Panc1 (cell line): ENCODE results near the gene DNMT3A. TPM values are rescaled to one million over a fixed set of nuclear protein-coding genes. Genes with fewer than 3 reads are reported as not detected.

ENCODE experiments used
- ATAC-seq: fragments of 200-7000 bp; cut with Tn5 transposase; 2 replicates; pipeline ENCODE4 v1.9.1; 2020; ENCODE audit warnings: mild to moderate bottlenecking, moderate library complexity
- BruUV-seq: library from RNA; stranded (reverse); fragments of 400-500 nt; replicated peaks from 2 replicates; lab custom pipeline; 2021; lab: Mats Ljungman, UMichigan
- CTCF ChIA-PET: fragments of 300-600 bp; sonication (Branson Sonifier 250); formaldehyde crosslinking; loops from one replicate; lab custom pipeline; 2022; ENCODE audit warnings: antibody characterized with exemption; lab: Charles Lee
- POLR2A ChIA-PET: fragments of 300-600 bp; sonication (Branson Sonifier 250); formaldehyde crosslinking; loops from one replicate; lab custom pipeline; 2022; ENCODE audit warnings: antibody characterized with exemption; lab: Charles Lee
- DNase-seq: peaks from one replicate; pipeline ENCODE4 v3.0.0-alpha.2; 2010; ENCODE audit warnings: low read depth, low spot score
- H3K27ac ChIP-seq: 2 replicates; pipeline ENCODE4 v1.5.1; 2011; ENCODE audit warnings: mild to moderate bottlenecking, low read length, inconsistent platforms
- H3K27me3 ChIP-seq: fragments of 200-500 bp; sonication (Bioruptor generic); 2 replicates; pipeline ENCODE4 v1.6.0; 2014; ENCODE audit warnings: low read length, inconsistent platforms; ENCODE audit not compliant: control insufficient read depth, insufficient read depth
- H3K36me3 ChIP-seq: fragments of 200-500 bp; sonication (Bioruptor generic); 2 replicates; pipeline ENCODE4 v1.5.1; 2014; ENCODE audit warnings: inconsistent platforms, mild to moderate bottlenecking, low read length, moderate library complexity; ENCODE audit not compliant: control insufficient read depth, insufficient read depth
- H3K4me1 ChIP-seq: 2 replicates; pipeline ENCODE4 v1.5.1; 2011; ENCODE audit warnings: inconsistent platforms, mild to moderate bottlenecking, low read length, moderate library complexity; ENCODE audit not compliant: control insufficient read depth, insufficient read depth
- H3K4me3 ChIP-seq, 2 experiments: 2 replicates each; pipeline ENCODE4 v1.5.1; 2011 to 2012; ENCODE audit warnings: low read depth in 2 of 2, low read length in 2 of 2, mild to moderate bottlenecking in 2 of 2, inconsistent platforms in 1 of 2, moderate library complexity in 1 of 2
- H3K9me3 ChIP-seq: fragments of 200-500 bp; sonication (Bioruptor generic); 2 replicates; pipeline ENCODE4 v1.5.1; 2014; ENCODE audit warnings: low read depth, mild to moderate bottlenecking, inconsistent platforms, low read length, moderate library complexity; ENCODE audit not compliant: control insufficient read depth, insufficient read depth
- POLR2AphosphoS5 ChIP-seq: IDR thresholded peaks from 2 replicates; pipeline ENCODE4 v1.6.1; 2012; ENCODE audit warnings: mild to moderate bottlenecking, low read depth, low read length, moderate library complexity
- REST ChIP-seq, 2 experiments: IDR thresholded peaks; 2 replicates each; pipeline ENCODE4 v1.6.1; 2011 to 2012; ENCODE audit warnings: low read depth in 2 of 2, control low read depth in 1 of 2, low read length in 1 of 2, mild to moderate bottlenecking in 1 of 2, moderate library complexity in 1 of 2; ENCODE audit not compliant: insufficient read depth in 1 of 2
- SIN3A ChIP-seq: IDR thresholded peaks from 2 replicates; pipeline ENCODE4 v1.6.1; 2012; ENCODE audit warnings: low read depth, mild to moderate bottlenecking, low read length, moderate library complexity, borderline replicate concordance; ENCODE audit not compliant: insufficient read depth
- TCF7L2 ChIP-seq: IDR thresholded peaks from 2 replicates; pipeline ENCODE4 v1.6.1; 2011; ENCODE audit warnings: mild to moderate bottlenecking, low read depth, low read length, inconsistent platforms
- in situ Hi-C: cut with HindIII; loops from 2 replicates; pipeline ENCODE4 v1.10.0; 2016; ENCODE audit warnings: low sequenced_read_pairs, low pct_unique_long_range_greater_than_20kb
- intact Hi-C: fragments of 100-400 bp; cut with micrococcal nuclease; formaldehyde crosslinking; loops from one replicate; pipeline ENCODE4 v1.10.0; 2022; ENCODE audit not compliant: unreplicated experiment
- total RNA-seq: library from RNA; stranded (reverse); gene quantifications from one replicate; pipeline ENCODE4 v1.2.1, GENCODE V29; 2021; ENCODE audit not compliant: unreplicated experiment
- TF ChIP-seq, protein P1 (sequence below): fragments of 450-650 bp; IDR thresholded peaks from 2 replicates; pipeline ENCODE4 v1.5.1; 2017; ENCODE audit warnings: mild to moderate bottlenecking

Gene DNMT3A
- total RNA-seq, 1 experiment from 2014 or later: 29.3 TPM

- Histone ChIP-seq H3K9me3 (no peaks in the 10 kb centered on the region), H3K36me3 (no peaks in the 10 kb centered on the region), H3K27me3 (no peaks in the 10 kb centered on the region), H3K27ac (no peak overlapping the region), H3K4me1 (no peaks in the 10 kb centered on the region; the same call in 1 of the 2 replicates), H3K4me3 (no peak overlapping the region)
- in situ Hi-C loops (no loop called here), intact Hi-C loops (no loop called here)
- TF ChIP-seq SIN3A (no peak), POLR2AphosphoS5 (no peak)
- DNase-seq (no peak), ATAC-seq (no peak)
- CTCF ChIA-PET: interaction anchor here (0.7 to 1.3 kb wide), 2 partner anchors 11 to 30 kb away, joined by 4 read pairs; no protein-coding TSS in a partner anchor
- POLR2A ChIA-PET: interaction anchor here (0.5 kb wide), 1 partner anchor 11 kb away, joined by 8 read pairs; no protein-coding TSS in a partner anchor
- BruUV-seq: no TSS peak
Measured at GRCh38 chr2:25372405-25373268, 30.9 kb upstream of the DNMT3A start.

GRCh38 chr2:25371253-25372241 lies 29.8 kb upstream of the DNMT3A start:
- no peak overlapping the region for H3K27ac ChIP-seq
- POLR2A ChIA-PET: no interaction called here
- H3K36me3 ChIP-seq: no peaks in the 10 kb centered on the region
- ATAC-seq (no peak), DNase-seq (no peak)
- H3K4me3 ChIP-seq: no peak overlapping the region
- TF ChIP-seq SIN3A: no peak
- TF ChIP-seq, protein P1, sequence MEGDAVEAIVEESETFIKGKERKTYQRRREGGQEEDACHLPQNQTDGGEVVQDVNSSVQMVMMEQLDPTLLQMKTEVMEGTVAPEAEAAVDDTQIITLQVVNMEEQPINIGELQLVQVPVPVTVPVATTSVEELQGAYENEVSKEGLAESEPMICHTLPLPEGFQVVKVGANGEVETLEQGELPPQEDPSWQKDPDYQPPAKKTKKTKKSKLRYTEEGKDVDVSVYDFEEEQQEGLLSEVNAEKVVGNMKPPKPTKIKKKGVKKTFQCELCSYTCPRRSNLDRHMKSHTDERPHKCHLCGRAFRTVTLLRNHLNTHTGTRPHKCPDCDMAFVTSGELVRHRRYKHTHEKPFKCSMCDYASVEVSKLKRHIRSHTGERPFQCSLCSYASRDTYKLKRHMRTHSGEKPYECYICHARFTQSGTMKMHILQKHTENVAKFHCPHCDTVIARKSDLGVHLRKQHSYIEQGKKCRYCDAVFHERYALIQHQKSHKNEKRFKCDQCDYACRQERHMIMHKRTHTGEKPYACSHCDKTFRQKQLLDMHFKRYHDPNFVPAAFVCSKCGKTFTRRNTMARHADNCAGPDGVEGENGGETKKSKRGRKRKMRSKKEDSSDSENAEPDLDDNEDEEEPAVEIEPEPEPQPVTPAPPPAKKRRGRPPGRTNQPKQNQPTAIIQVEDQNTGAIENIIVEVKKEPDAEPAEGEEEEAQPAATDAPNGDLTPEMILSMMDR: no peak
- no peak for TF ChIP-seq POLR2AphosphoS5
- no peak for TF ChIP-seq REST (IDR thresholded peaks at IDR 0.05; ENCODE audit: insufficient read depth in 1 of 2, low read depth in 2 of 2, low read length in 1 of 2)
- TF ChIP-seq TCF7L2: no peak
- in situ Hi-C loops (no loop called here), intact Hi-C loops (no loop called here)
- CTCF ChIA-PET: interaction anchor here (0.7 kb wide), 1 partner anchor 267 kb away, joined by 7 read pairs; no protein-coding TSS in a partner anchor
- H3K27me3 ChIP-seq: no peaks in the 10 kb centered on the region
- H3K9me3 ChIP-seq: no peaks in the 10 kb centered on the region
- BruUV-seq: no TSS peak
- H3K4me1 ChIP-seq: no peaks in the 10 kb centered on the region; the same call in 1 of the 2 replicates
